Bronchial epithelial cell (primary cell): ENCODE measurements around the gene USP27X. TPM values are rescaled to one million over a fixed set of nuclear protein-coding genes. Genes with fewer than 3 reads are reported as not detected.

ENCODE experiments used
- DNase-seq: peaks from one replicate; pipeline ENCODE4 v3.0.0-alpha.2; 2010; ENCODE audit warnings: low read depth
- FAIRE-seq: peaks from 2 replicates; lab custom pipeline; 2011; peaks lifted over from hg19 to GRCh38; lab: Jason Lieb, UNC
- H3K27me3 ChIP-seq: 2 replicates; pipeline ENCODE4 v1.5.1; 2011; ENCODE audit warnings: low read length; ENCODE audit not compliant: control insufficient read depth, insufficient read depth
- H3K36me3 ChIP-seq: 2 replicates; pipeline ENCODE4 v1.5.1; 2011; ENCODE audit warnings: low read length; ENCODE audit not compliant: control insufficient read depth, insufficient read depth
- H3K4me3 ChIP-seq: 2 replicates; pipeline ENCODE4 v1.5.1; 2011; ENCODE audit warnings: mild to moderate bottlenecking, low read depth, low read length, control low read depth
- CTCF ChIP-seq: IDR thresholded peaks from 2 replicates; pipeline ENCODE4 v1.5.1; 2011; ENCODE audit warnings: mild to moderate bottlenecking, moderate library complexity, low read length, control low read depth, inconsistent platforms; ENCODE audit not compliant: insufficient read depth, severe bottlenecking
- total RNA-seq: library from RNA; depleted of rRNA; stranded (reverse); fragments of >200 nt; gene quantifications from 2 replicates; pipeline ENCODE4 v1.2.1, GENCODE V29; 2014

USP27X gene
- total RNA-seq: 2.1 and 2.2 TPM in 2 replicates

DNA sequence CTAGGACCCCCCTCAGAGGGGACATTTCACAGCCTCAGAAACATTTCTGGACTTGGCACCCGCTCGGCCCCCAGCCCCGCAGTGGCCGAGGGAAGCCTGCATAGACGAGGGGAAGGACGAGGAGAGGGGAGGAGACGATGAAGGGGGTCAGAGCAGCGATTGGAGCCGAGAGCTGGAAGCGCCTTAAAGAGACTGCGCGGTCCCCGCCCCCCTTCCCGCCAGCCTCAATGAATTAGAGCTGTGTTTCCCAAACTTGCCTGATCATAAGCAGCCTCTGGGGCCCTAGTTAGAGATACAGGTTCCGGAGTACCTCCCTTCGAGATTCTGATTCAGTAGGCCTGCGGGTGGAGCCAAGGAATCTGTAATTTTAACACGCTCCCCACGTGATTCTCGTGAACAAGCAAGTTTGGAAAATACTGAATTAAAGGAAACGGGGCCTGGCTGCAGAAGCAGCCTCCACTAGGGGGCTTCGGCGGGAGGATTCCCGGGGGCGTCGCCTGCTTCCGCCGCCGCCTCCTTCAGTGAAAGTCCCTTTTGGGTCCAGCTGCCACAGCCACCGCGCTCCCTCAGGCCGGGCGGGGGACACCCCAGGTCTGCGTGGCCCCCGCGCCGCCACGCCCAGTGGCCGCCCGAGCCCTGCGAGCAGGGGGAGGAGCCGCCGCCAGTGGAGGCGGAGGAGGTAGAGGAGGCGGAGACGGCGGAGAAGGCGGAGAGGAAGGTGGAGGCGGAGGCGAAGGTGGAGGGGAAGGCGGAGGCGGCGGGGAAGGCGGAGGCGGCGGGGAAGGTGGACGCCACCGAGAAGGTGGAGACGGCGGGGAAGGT, at the start of gene USP27X:
Gene USP27X (plus strand): TSS at position 651 of the 822 bp plus-strand sequence. CDS start 824 bp downstream, outside the sequence.
- peak within 1 kb of the TSS; percentile 56 for H3K4me3 ChIP-seq
- H3K27me3 ChIP-seq: no peaks in the 10 kb centered on the region
- FAIRE-seq: no peak
- DNase-seq: peak; percentile 77
- TF ChIP-seq CTCF: peak; percentile 55
- no peaks in the 10 kb centered on the region for H3K36me3 ChIP-seq

DNA sequence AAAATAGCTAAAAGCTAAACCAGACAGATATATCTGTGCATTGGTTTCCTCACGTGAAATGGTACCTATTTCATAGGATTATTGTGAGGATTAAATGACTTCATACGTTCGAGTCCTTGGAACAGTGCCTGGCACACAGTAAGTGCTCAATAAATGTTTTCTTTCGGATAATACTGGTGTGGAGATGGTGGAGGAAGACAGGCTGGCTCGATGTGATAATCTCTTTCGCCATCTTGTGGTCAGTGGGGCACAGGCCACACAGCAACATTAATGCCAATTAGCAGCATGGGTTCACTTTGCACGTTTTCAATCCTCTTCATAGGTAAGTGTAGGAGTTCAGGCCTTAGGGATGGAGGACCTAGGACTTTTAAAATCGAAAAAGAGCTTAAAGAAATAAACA, 40.9 kb upstream of the USP27X start:
- H3K4me3 ChIP-seq: no peak overlapping the region
- FAIRE-seq (no peak), DNase-seq (peak; percentile 21)
- H3K27me3 ChIP-seq: no peaks in the 10 kb centered on the region
- TF ChIP-seq CTCF: peak; percentile 47
- no peaks in the 10 kb centered on the region for H3K36me3 ChIP-seq

DNA sequence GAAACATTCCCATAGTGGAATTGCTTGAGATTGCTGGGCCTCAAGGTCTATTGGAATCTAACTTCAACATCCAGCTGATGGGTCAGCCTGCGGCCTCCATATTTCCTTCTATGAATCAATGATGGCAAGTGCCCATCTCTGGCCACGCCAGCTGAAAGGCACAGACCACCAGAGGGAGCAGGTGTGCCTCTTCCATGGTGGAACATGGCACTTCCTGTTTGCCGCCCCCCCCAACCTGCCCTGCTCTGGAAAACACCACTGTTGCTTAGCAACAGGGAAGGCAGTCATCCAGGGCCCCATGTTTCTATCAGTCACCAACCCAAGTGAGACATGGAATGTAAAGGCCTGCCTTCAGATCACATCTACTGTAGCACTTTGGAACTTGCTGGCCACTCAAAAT, 38.6 kb upstream of the USP27X start:
- Histone ChIP-seq H3K27me3 (no peaks in the 10 kb centered on the region), H3K36me3 (no peaks in the 10 kb centered on the region), H3K4me3 (no peak overlapping the region)
- DNase-seq (peak; percentile 59), FAIRE-seq (no peak)
- TF ChIP-seq CTCF: peak; percentile 32

DNA sequence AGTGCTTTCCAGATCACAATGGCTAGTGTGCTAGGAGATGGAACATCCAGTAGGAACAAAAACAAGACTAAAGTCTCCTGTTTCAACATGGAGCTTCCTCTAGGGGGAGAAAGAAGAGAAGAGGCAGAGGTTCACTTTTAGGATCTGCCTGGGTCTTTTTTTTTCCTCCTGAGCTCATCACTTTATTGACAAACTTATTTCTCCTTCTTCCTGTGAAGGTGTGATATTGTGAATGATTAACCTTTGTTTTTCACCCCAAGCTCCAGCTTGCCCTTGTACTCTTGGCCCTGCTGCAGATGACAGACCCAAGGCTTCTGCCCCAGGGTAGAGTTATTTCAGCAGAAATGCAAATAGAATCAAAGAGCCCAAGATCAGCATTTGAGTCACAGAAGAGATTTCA, 36.7 kb upstream of the USP27X start:
- DNase-seq (peak; percentile 0), FAIRE-seq (no peak)
- no peak for TF ChIP-seq CTCF

DNA sequence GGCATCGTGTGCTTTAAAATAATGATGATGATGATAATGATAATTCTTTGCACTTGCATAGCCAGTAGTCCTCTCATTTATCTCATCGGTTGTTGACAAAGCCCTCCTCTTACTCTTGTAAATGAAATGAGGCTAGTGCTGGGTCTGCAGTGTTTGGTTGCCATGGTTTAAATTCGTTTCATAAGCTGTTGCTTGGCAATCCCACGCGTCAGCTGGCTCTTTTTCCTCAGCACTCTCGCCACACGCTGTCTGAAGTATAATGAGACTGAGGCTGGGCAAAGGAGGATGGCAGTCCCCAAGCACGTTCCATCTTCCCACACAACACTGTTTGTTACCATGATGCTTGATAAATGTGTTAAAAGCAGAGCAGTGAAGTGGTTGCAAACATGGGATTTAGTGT, 34.7 kb upstream of the USP27X start:
- Histone ChIP-seq H3K27me3 (no peaks in the 10 kb centered on the region), H3K36me3 (no peaks in the 10 kb centered on the region), H3K4me3 (no peak overlapping the region)
- FAIRE-seq (no peak), DNase-seq (no peak)
- no peak for TF ChIP-seq CTCF

More for the DNA sequence above, 36.7 kb upstream of the USP27X start:
- Histone ChIP-seq H3K36me3 (no peaks in the 10 kb centered on the region), H3K4me3 (no peak overlapping the region), H3K27me3 (no peaks in the 10 kb centered on the region)
